Activated naive CD4-positive, alpha-beta T cell treated with anti-CD3 and anti-CD28 coated beads, Interleukin-2, amount 50 U/mL, for 72 hours (primary cell): ENCODE results near the gene OGFOD2. TPM values are rescaled to one million over a fixed set of nuclear protein-coding genes. Genes with fewer than 3 reads are reported as not detected.
A peak's percentile ranks its signal among the peaks of the same experiment; 100 is the strongest.

Experiments used
- ATAC-seq, 2 donors: fragments of 150-1000 bp; cut with Tn5 transposase; 2 replicates each; pipeline ENCODE4 v1.10.0; 2021; ENCODE audit warnings: mild to moderate bottlenecking in 2 of 2, moderate library complexity in 2 of 2
- DNase-seq, 2 donors: peaks; one replicate each; pipeline ENCODE4 v3.0.0; 2021 to 2022; ENCODE audit warnings: low spot score in 2 of 2
- H3K27ac Mint-ChIP-seq, 2 donors: one replicate each; pipeline ENCODE4 v1.8.0; 2022; ENCODE audit warnings: mild to moderate bottlenecking in 2 of 2, mixed read lengths in 2 of 2
- H3K36me3 Mint-ChIP-seq, 2 donors: one replicate each; pipeline ENCODE4 v1.8.0; 2022; ENCODE audit warnings: mixed read lengths in 2 of 2
- H3K9me3 Mint-ChIP-seq, 2 donors: one replicate each; pipeline ENCODE4 v1.8.0; 2022; ENCODE audit warnings: mixed read lengths in 2 of 2
- total RNA-seq, 2 donors: library from RNA; stranded (reverse); gene quantifications; one replicate each; pipeline ENCODE4 v1.2.3, GENCODE V29; 2022

The OGFOD2 gene
- total RNA-seq, 2 donors from 2014 or later: 30.3 to 30.8 TPM

DNA sequence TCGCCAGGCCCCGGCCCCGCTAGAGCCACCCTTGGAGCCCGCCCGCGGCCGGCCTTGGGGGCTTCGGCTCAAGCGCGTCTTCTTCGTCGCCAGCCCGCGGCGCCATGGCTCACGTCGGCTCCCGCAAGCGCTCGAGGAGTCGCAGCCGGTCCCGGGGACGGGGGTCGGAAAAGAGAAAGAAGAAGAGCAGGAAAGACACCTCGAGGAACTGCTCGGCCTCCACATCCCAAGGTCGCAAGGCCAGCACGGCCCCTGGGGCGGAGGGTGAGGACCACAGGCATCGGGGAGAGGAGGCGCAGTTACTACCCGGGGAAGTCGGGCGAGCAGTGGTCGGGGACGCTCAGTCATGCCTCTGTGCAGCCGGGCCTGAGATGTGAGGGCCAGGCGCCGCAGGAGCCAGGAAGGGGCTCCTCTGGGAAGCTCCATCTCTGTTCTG lies 6.0 kb downstream of the OGFOD2 start:
- Mint-ChIP-seq H3K9me3 (no peaks in the 10 kb centered on the region), H3K36me3 (peaks cover 12 to 22% of the 10 kb centered on the region in 2 donors), H3K27ac (peak overlapping the region; percentile 92 to 95)
- DNase-seq (no peak), ATAC-seq (peak; percentile 21 to 24)

- no peaks in the 10 kb centered on the region for H3K9me3 Mint-ChIP-seq
- peaks cover 12 to 22% of the 10 kb centered on the region in 2 donors for H3K36me3 Mint-ChIP-seq
- DNase-seq (no peak), ATAC-seq (no peak)
- H3K27ac Mint-ChIP-seq: peak overlapping the region; percentile 92 to 95
These were observed 6.8 kb downstream of the OGFOD2 start for GRCh38 chr12:122981587-122982476.

DNA sequence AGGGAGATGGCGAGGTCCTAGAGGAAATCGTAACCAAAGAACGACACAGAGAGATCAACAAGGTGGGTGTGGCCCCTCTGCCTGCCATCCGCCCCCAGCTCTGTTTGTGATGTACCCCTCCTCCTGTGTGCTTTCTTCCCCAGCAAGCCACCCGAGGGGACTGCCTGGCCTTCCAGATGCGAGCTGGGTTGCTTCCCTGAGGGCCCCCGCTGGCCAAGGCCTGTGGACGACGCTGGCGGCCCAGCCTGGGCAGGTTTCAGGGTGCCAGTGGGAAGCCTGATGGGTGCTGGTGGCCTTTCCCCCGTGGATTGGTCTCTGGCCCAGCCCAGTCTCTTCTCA lies 7.4 kb downstream of the OGFOD2 start:
- Mint-ChIP-seq H3K9me3 (no peaks in the 10 kb centered on the region), H3K27ac (peak overlapping the region; percentile 92 to 95), H3K36me3 (peaks cover 12 to 22% of the 10 kb centered on the region in 2 donors)
- DNase-seq (no peak), ATAC-seq (no peak)

- no peaks in the 10 kb centered on the region for H3K9me3 Mint-ChIP-seq
- no peak for ATAC-seq
- H3K36me3 Mint-ChIP-seq: peaks cover 12 to 22% of the 10 kb centered on the region in 2 donors
- H3K27ac Mint-ChIP-seq: peak overlapping the region; percentile 77 to 92
- no peak for DNase-seq
These were observed 8.1 kb downstream of the OGFOD2 start for GRCh38 chr12:122982963-122983788.

GRCh38 chr12:122983789-122984515 lies 8.9 kb downstream of the OGFOD2 start:
- Mint-ChIP-seq H3K9me3 (no peaks in the 10 kb centered on the region), H3K27ac (peak overlapping the region; percentile 77 to 92), H3K36me3 (peaks cover 12 to 22% of the 10 kb centered on the region in 2 donors)
- ATAC-seq (no peak), DNase-seq (no peak)

GRCh38 chr12:122984612-122985337 lies 9.7 kb downstream of the OGFOD2 start:
- H3K36me3 Mint-ChIP-seq: peaks cover 9 to 21% of the 10 kb centered on the region in 2 donors
- H3K27ac Mint-ChIP-seq: peak overlapping the region; percentile 69 to 92
- no peak for DNase-seq

DNA sequence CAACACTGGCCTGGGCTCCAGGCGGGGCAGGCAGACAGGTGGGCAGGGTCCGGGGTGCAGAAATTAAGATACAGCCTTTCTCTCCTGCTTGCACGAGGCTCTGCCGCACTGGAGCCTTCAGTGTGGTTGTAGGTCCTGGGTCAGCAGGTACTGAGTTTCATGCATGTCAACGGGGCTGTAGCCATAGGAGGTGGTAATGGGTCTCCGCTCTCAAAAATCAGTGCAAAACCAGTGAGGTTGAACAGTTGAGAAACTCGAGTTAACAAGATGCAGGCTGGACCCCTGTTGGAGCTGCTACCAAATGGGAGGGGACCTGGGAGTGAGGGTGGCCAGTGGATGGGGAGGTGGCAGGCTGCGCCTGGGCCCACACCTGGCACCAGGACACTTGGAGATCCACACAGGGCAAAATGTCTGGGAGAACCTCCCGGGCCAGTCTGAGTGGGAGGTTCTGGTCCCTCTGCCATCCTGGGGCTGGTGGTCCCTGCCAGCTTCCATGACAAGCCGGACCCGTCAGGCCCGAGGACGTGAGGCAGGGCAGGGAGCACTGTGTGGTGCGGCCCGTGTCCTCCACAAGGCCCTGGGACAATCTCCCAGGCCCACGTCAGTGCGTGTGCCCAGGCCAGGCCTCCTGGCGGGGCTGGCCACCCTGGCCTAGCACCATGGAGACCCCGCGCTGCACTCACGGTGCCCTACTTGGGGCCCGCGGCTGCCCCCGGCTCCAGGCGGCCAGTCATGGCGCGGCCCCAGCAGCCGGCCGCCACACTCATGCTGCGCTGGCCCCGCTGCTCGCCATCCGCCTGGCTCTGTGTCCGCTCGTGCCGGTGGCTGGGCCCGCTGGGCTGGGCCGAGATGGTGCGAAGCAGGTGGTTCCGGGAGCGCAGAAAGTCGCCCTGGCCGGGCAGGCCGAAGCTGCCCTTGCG lies 10.6 kb downstream of the OGFOD2 start:
- Mint-ChIP-seq H3K9me3 (no peaks in the 10 kb centered on the region), H3K27ac (no peak overlapping the region), H3K36me3 (peaks cover 6 to 17% of the 10 kb centered on the region in 2 donors)
- DNase-seq (no peak), ATAC-seq (no peak)

More at GRCh38 chr12:122984612-122985337, 9.7 kb downstream of the OGFOD2 start:
- no peak for ATAC-seq
- H3K9me3 Mint-ChIP-seq: no peaks in the 10 kb centered on the region

GRCh38 chr12:122986258-122986871 lies 11.3 kb downstream of the OGFOD2 start:
- no peak overlapping the region for H3K27ac Mint-ChIP-seq
- peaks cover 6 to 11% of the 10 kb centered on the region in 2 donors for H3K36me3 Mint-ChIP-seq
- DNase-seq: no peak
- H3K9me3 Mint-ChIP-seq: no peaks in the 10 kb centered on the region
- ATAC-seq: no peak

DNA sequence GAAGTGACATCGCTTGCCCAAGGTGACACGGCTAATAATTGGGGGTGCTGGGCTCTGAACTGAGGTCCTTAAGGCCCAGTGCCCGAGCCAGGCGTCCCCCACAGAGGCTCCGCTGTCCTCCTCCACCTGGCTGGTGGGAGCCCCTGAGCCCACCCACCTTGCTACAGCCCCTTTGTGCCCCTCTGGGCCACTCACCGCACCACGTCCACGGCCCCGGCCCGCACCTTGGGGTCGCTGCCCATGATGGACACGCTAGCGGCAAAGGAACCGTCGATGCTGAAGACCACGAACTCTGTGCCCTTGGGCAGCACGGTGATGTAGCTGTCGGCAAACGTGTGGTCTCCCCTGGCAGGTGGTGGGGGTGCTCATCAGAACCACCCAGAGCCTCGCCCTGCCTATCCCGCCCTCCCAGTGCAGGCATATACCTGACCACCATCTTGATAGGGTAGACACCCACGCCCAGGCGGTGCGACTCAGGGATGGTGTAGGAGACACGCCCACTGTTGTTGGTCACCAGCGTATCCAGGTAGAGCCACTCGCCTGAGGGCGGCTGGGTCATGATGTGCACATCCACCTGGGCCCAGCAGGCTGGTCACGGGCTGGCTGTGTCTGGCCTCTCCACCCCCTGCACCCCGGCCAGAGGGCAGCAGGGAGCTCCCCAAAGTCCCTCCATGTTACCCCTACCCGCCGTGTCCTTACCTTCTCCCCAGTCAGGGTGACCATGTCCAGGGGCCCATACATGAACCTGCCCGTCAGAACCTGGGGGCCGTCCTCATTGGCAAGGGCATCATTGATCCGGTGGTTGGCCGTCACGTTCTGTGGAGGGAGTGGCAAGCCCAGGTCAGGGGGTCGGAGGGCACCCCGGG lies 12.3 kb downstream of the OGFOD2 start:
- no peaks in the 10 kb centered on the region for H3K9me3 Mint-ChIP-seq
- ATAC-seq (no peak), DNase-seq (no peak)
- no peak overlapping the region for H3K27ac Mint-ChIP-seq
- H3K36me3 Mint-ChIP-seq: peaks cover 6% of the 10 kb centered on the region in 2 donors

- DNase-seq: no peak
- peak overlapping the region in 1 of 2 donors; percentile 29 for H3K27ac Mint-ChIP-seq
- no peak for ATAC-seq
- H3K9me3 Mint-ChIP-seq: no peaks in the 10 kb centered on the region
- H3K36me3 Mint-ChIP-seq: peaks cover 2% of the 10 kb centered on the region in 2 donors
These were observed 13.0 kb downstream of the OGFOD2 start for GRCh38 chr12:122988036-122988435.

GRCh38 chr12:122988612-122989212 lies 13.7 kb downstream of the OGFOD2 start:
- Mint-ChIP-seq H3K27ac (peak overlapping the region in 1 of 2 donors; percentile 36), H3K9me3 (no peaks in the 10 kb centered on the region), H3K36me3 (no peaks in the 10 kb centered on the region)
- ATAC-seq (no peak), DNase-seq (no peak)

- DNase-seq: no peak
- ATAC-seq: no peak
- H3K9me3 Mint-ChIP-seq: no peaks in the 10 kb centered on the region
- H3K36me3 Mint-ChIP-seq: no peaks in the 10 kb centered on the region
- no peak overlapping the region for H3K27ac Mint-ChIP-seq
These were observed 14.3 kb downstream of the OGFOD2 start for GRCh38 chr12:122989225-122989839.

- peak overlapping the region in 1 of 2 donors; percentile 22 for H3K27ac Mint-ChIP-seq
- no peak for ATAC-seq
- no peaks in the 10 kb centered on the region for H3K9me3 Mint-ChIP-seq
- DNase-seq: no peak
- no peaks in the 10 kb centered on the region for H3K36me3 Mint-ChIP-seq
These were observed 14.9 kb downstream of the OGFOD2 start for GRCh38 chr12:122989874-122990419.
